ENCODE measurements around the gene SLC39A8.

DNA sequence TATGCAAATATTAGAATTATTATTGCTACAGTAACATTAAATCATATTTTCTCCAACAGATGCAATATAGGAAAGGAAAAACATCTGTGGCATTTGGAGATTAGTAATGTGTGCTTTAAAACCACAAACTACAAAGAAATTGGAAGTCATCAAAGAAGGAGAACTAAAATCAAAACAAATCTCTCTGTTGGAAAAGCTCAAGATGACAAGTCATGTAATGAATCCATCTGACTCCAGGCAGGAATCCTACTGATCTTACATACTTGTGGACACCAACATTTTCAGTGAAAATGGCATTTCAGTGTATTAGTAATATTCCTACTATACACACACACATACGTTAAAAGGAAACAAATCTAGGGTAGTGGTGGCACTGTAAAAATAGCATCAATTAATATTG lies 98.2 kb downstream of the SLC39A8 start:
- TF ChIP-seq, protein P1, sequence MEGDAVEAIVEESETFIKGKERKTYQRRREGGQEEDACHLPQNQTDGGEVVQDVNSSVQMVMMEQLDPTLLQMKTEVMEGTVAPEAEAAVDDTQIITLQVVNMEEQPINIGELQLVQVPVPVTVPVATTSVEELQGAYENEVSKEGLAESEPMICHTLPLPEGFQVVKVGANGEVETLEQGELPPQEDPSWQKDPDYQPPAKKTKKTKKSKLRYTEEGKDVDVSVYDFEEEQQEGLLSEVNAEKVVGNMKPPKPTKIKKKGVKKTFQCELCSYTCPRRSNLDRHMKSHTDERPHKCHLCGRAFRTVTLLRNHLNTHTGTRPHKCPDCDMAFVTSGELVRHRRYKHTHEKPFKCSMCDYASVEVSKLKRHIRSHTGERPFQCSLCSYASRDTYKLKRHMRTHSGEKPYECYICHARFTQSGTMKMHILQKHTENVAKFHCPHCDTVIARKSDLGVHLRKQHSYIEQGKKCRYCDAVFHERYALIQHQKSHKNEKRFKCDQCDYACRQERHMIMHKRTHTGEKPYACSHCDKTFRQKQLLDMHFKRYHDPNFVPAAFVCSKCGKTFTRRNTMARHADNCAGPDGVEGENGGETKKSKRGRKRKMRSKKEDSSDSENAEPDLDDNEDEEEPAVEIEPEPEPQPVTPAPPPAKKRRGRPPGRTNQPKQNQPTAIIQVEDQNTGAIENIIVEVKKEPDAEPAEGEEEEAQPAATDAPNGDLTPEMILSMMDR (IDR thresholded peaks at IDR 0.05; ENCODE audit: low read depth, low read length), result no peak
- TF ChIP-seq EZH2phosphoT487 (IDR thresholded peaks at IDR 0.05; ENCODE audit: low read depth), result no peak

Measured in OCI-LY3 (cell line).